ENCODE data around the gene IFT25. TPM values are rescaled to one million over a fixed set of nuclear protein-coding genes. Genes with fewer than 3 reads are reported as not detected.

The IFT25 gene
- total RNA-seq, 2 donors from 2014 or later, result 34.8 to 56.7 TPM

DNA sequence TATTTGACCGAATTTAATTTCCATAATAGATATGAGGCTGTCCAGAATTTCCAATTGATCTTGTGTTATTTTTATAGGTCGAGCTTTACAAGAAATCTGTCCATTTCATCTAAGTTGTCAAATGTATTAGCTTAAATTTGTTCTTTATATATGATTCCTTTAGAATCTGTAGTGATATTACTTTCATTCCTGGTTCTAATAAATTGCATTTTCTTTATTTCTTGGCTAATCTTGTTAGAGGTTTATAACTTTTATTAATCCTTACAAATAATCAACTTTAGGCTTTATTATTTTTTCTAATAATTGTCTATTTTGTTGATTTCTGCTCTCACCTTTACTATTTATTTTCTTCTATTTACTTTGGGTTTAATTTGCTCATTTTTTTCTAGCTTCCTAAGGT, 14.0 kb downstream of the IFT25 start:
- no peaks in the 10 kb centered on the region for H3K27me3 ChIP-seq (ENCODE audit: control insufficient read depth, insufficient read depth, low read length, poor library complexity, severe bottlenecking)
- TF ChIP-seq, protein P1, sequence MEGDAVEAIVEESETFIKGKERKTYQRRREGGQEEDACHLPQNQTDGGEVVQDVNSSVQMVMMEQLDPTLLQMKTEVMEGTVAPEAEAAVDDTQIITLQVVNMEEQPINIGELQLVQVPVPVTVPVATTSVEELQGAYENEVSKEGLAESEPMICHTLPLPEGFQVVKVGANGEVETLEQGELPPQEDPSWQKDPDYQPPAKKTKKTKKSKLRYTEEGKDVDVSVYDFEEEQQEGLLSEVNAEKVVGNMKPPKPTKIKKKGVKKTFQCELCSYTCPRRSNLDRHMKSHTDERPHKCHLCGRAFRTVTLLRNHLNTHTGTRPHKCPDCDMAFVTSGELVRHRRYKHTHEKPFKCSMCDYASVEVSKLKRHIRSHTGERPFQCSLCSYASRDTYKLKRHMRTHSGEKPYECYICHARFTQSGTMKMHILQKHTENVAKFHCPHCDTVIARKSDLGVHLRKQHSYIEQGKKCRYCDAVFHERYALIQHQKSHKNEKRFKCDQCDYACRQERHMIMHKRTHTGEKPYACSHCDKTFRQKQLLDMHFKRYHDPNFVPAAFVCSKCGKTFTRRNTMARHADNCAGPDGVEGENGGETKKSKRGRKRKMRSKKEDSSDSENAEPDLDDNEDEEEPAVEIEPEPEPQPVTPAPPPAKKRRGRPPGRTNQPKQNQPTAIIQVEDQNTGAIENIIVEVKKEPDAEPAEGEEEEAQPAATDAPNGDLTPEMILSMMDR (conservative IDR thresholded peaks at IDR 0.05), result no peak
- H3K9ac ChIP-seq (ENCODE audit: extremely low read depth, low read length, poor library complexity, severe bottlenecking), result no peak overlapping the region
- H3K27ac ChIP-seq (ENCODE audit: low read depth, low read length), result no peak overlapping the region
- peaks cover 9% of the 10 kb centered on the region for H3K4me1 ChIP-seq (ENCODE audit: control insufficient read depth, insufficient read depth, low read length)
- H3K36me3 ChIP-seq (ENCODE audit: control insufficient read depth, insufficient read depth, low read length), result peaks cover 41% of the 10 kb centered on the region
- no peak overlapping the region for H3K4me3 ChIP-seq (ENCODE audit: low read length)
- 90 to 96% methylated on average over 2 of the region's 2 CpGs for WGBS, 2 experiments (ENCODE audit: insufficient coverage in 1 of 2, insufficient read length in 1 of 2)
- Mint-ChIP-seq H3K9me3 (peaks cover 33% of the 10 kb centered on the region), H3K4me3 (no peak overlapping the region), H3K27ac (no peak overlapping the region), H3K4me1 (peaks cover 10% of the 10 kb centered on the region), H3K27me3 (ENCODE audit: insufficient read depth) (no peaks in the 10 kb centered on the region), H3K36me3 (ENCODE audit: low read depth) (peaks cover 53% of the 10 kb centered on the region)
- DNase-seq, result no peak
- H3K9me3 ChIP-seq (ENCODE audit: control insufficient read depth, low read length), result peaks cover 40% of the 10 kb centered on the region

DNA sequence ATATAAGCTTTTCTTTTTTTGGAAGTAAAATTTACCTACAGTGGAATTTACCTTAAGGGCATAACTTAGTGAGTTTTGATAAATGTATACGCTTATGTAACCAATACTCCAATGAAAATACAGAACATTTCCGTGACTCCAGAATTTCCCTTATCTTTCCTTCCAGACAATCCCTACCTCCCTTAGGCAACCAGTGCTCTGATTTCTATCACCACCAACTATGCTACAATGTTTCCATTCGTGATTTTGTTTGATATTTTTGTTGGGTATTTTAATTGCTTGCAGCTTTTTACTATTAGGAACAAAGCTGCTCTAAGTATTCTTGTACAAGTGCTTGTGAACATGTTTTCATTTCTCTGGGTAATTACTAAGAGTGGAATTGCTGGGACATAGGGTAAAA, 14.6 kb downstream of the IFT25 start:
- Histone ChIP-seq H3K4me1 (ENCODE audit: control insufficient read depth, insufficient read depth, low read length) (peaks cover 9% of the 10 kb centered on the region), H3K27me3 (ENCODE audit: control insufficient read depth, insufficient read depth, low read length, poor library complexity, severe bottlenecking) (no peaks in the 10 kb centered on the region), H3K27ac (ENCODE audit: low read depth, low read length) (no peak overlapping the region), H3K4me3 (ENCODE audit: low read length) (no peak overlapping the region), H3K9ac (ENCODE audit: extremely low read depth, low read length, poor library complexity, severe bottlenecking) (no peak overlapping the region), H3K9me3 (ENCODE audit: control insufficient read depth, low read length) (peaks cover 40% of the 10 kb centered on the region), H3K36me3 (ENCODE audit: control insufficient read depth, insufficient read depth, low read length) (peaks cover 43% of the 10 kb centered on the region)
- no peak overlapping the region for H3K27ac Mint-ChIP-seq
- H3K36me3 Mint-ChIP-seq (ENCODE audit: low read depth), result peaks cover 55% of the 10 kb centered on the region
- H3K4me1 Mint-ChIP-seq, result peaks cover 10% of the 10 kb centered on the region
- WGBS, 2 experiments (ENCODE audit: insufficient coverage in 1 of 2, insufficient read length in 1 of 2), result 100% methylated on average over 1 to 3 of the region's 3 CpGs
- no peak overlapping the region for H3K4me3 Mint-ChIP-seq
- DNase-seq, result no peak
- no peaks in the 10 kb centered on the region for H3K27me3 Mint-ChIP-seq (ENCODE audit: insufficient read depth)
- H3K9me3 Mint-ChIP-seq, result peaks cover 33% of the 10 kb centered on the region
- TF ChIP-seq, protein P1 (conservative IDR thresholded peaks at IDR 0.05), result no peak

DNA sequence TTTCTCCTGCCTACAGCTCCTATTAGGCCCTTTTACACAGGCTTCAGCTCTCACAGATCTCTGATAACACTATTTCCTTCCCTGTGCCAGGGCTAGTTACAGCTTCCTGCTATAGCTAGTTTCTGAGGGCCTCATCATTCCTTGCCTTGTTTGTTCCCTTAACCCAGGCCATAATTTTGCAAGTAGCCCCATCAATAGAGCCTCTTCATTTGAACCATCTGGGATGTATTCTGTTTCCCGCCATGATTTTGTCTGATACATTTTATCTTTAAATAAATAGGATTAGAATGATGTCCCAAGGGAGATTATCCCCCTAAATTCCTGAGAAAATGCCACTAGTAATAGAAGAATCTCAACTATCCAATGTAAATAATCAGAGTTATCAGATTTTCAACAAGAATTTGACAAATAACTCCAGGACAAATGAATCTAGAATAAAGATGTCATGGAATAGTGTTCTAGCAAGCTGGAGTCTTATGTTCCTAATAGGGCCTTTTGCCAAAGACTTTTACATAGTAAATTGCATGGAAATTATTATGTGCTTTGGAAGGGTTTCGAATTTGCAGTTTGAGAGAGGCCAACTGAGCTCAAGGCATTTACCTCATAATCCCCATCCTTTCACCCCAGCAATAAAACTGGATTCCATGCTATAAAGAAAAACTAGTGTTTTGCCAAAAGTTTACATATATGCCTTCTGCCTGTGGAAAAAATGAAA, 16.1 kb downstream of the IFT25 start:
- peaks cover 29% of the 10 kb centered on the region for H3K9me3 ChIP-seq (ENCODE audit: control insufficient read depth, low read length)
- no peak overlapping the region for H3K4me3 ChIP-seq (ENCODE audit: low read length)
- Mint-ChIP-seq H3K36me3 (ENCODE audit: low read depth) (peaks cover 56% of the 10 kb centered on the region), H3K4me1 (peaks cover 10% of the 10 kb centered on the region), H3K4me3 (no peak overlapping the region), H3K27ac (peak overlapping the region; percentile 64), H3K27me3 (ENCODE audit: insufficient read depth) (no peaks in the 10 kb centered on the region), H3K9me3 (peaks cover 22% of the 10 kb centered on the region)
- H3K27me3 ChIP-seq (ENCODE audit: control insufficient read depth, insufficient read depth, low read length, poor library complexity, severe bottlenecking), result no peaks in the 10 kb centered on the region
- TF ChIP-seq, protein P1 (conservative IDR thresholded peaks at IDR 0.05), result no peak
- H3K4me1 ChIP-seq (ENCODE audit: control insufficient read depth, insufficient read depth, low read length), result peaks cover 9% of the 10 kb centered on the region
- peak overlapping the region; percentile 29 for H3K9ac ChIP-seq (ENCODE audit: extremely low read depth, low read length, poor library complexity, severe bottlenecking)
- peaks cover 37% of the 10 kb centered on the region for H3K36me3 ChIP-seq (ENCODE audit: control insufficient read depth, insufficient read depth, low read length)
- no peak overlapping the region for H3K27ac ChIP-seq (ENCODE audit: low read depth, low read length)
- no peak for DNase-seq
- 86% methylated on average over 2 of the region's 2 CpGs; no CpG with 5 or more reads in 1 of the 2 experiments for WGBS, 2 experiments (ENCODE audit: insufficient coverage in 1 of 2, insufficient read length in 1 of 2)

All from endodermal cell (in vitro differentiated cells).